Activated T-cell treated with anti-CD3 and anti-CD28 coated beads, Interleukin-2, amount 50 U/mL, for 24 hours (primary cell): ENCODE measurements around the gene L3MBTL2.

Source experiments
- DNase-seq: peaks from one replicate; pipeline ENCODE4 v3.0.0-alpha.2; 2020
- H3K27ac Mint-ChIP-seq: 2 replicates; pipeline ENCODE4 v1.8.0; 2020; ENCODE audit warnings: mild to moderate bottlenecking, mixed read lengths
- H3K27me3 Mint-ChIP-seq: 2 replicates; pipeline ENCODE4 v1.8.0; 2020; ENCODE audit warnings: mixed read lengths
- H3K36me3 Mint-ChIP-seq: 2 replicates; pipeline ENCODE4 v1.8.0; 2020; ENCODE audit warnings: low read depth, mixed read lengths
- H3K4me1 Mint-ChIP-seq: 2 replicates; pipeline ENCODE4 v1.8.0; 2020; ENCODE audit warnings: low read depth, mixed read lengths
- H3K4me3 Mint-ChIP-seq: 2 replicates; pipeline ENCODE4 v1.8.0; 2020; ENCODE audit warnings: mild to moderate bottlenecking, moderate library complexity, mixed read lengths
- H3K9me3 Mint-ChIP-seq: 2 replicates; pipeline ENCODE4 v1.8.0; 2020; ENCODE audit warnings: mixed read lengths

L3MBTL2 gene

GRCh38 chr22:41193829-41194228 is 11.3 kb upstream of the L3MBTL2 start:
- Mint-ChIP-seq H3K9me3 (no peaks in the 10 kb centered on the region), H3K4me3 (no peak overlapping the region), H3K27me3 (no peaks in the 10 kb centered on the region), H3K36me3 (no peaks in the 10 kb centered on the region), H3K27ac (no peak overlapping the region), H3K4me1 (peaks cover 17% of the 10 kb centered on the region)
- no peak for DNase-seq

GRCh38 chr22:41197038-41197972 is 7.8 kb upstream of the L3MBTL2 start:
- DNase-seq, result peak; percentile 91
- Mint-ChIP-seq H3K4me1 (peaks cover 17% of the 10 kb centered on the region), H3K36me3 (no peaks in the 10 kb centered on the region), H3K9me3 (no peaks in the 10 kb centered on the region), H3K4me3 (peak overlapping the region; percentile 86), H3K27me3 (no peaks in the 10 kb centered on the region), H3K27ac (peak overlapping the region; percentile 63)

GRCh38 chr22:41198027-41198580 is 7.0 kb upstream of the L3MBTL2 start:
- H3K4me1 Mint-ChIP-seq, result peaks cover 17% of the 10 kb centered on the region
- peak overlapping the region; percentile 63 for H3K27ac Mint-ChIP-seq
- H3K36me3 Mint-ChIP-seq, result no peaks in the 10 kb centered on the region
- peak overlapping the region; percentile 86 for H3K4me3 Mint-ChIP-seq
- no peaks in the 10 kb centered on the region for H3K9me3 Mint-ChIP-seq
- peak; percentile 67 for DNase-seq
- peaks cover under 1% of the 10 kb centered on the region for H3K27me3 Mint-ChIP-seq

GRCh38 chr22:41201141-41201540 is 4.0 kb upstream of the L3MBTL2 start:
- no peak overlapping the region for H3K27ac Mint-ChIP-seq
- H3K9me3 Mint-ChIP-seq, result no peaks in the 10 kb centered on the region
- H3K36me3 Mint-ChIP-seq, result peaks cover 8% of the 10 kb centered on the region
- DNase-seq, result no peak
- H3K4me1 Mint-ChIP-seq, result peaks cover 31% of the 10 kb centered on the region
- H3K4me3 Mint-ChIP-seq, result no peak overlapping the region
- H3K27me3 Mint-ChIP-seq, result peaks cover 4% of the 10 kb centered on the region

- Mint-ChIP-seq H3K4me3 (no peak overlapping the region), H3K4me1 (peaks cover 31% of the 10 kb centered on the region), H3K9me3 (no peaks in the 10 kb centered on the region), H3K27ac (no peak overlapping the region), H3K27me3 (peaks cover 4% of the 10 kb centered on the region), H3K36me3 (peaks cover 23% of the 10 kb centered on the region)
- DNase-seq, result no peak
Measured at GRCh38 chr22:41203118-41203517, 2.0 kb upstream of the L3MBTL2 start.

GRCh38 chr22:41204066-41204465 is 1.0 kb upstream of the L3MBTL2 start:
- Mint-ChIP-seq H3K27ac (no peak overlapping the region), H3K4me3 (no peak overlapping the region), H3K9me3 (no peaks in the 10 kb centered on the region), H3K4me1 (peaks cover 30% of the 10 kb centered on the region), H3K27me3 (peaks cover 4% of the 10 kb centered on the region), H3K36me3 (peaks cover 32% of the 10 kb centered on the region)
- DNase-seq, result no peak

GRCh38 chr22:41206719-41207118 is 1.6 kb downstream of the L3MBTL2 start:
- Mint-ChIP-seq H3K27me3 (peaks cover 4% of the 10 kb centered on the region), H3K36me3 (peaks cover 55% of the 10 kb centered on the region), H3K9me3 (no peaks in the 10 kb centered on the region), H3K4me3 (peak overlapping the region; percentile 67), H3K4me1 (peaks cover 30% of the 10 kb centered on the region), H3K27ac (peak overlapping the region; percentile 78)
- no peak for DNase-seq

GRCh38 chr22:41215409-41215808 is 10.3 kb downstream of the L3MBTL2 start:
- H3K27me3 Mint-ChIP-seq, result no peaks in the 10 kb centered on the region
- H3K27ac Mint-ChIP-seq, result no peak overlapping the region
- no peak overlapping the region for H3K4me3 Mint-ChIP-seq
- H3K36me3 Mint-ChIP-seq, result peaks cover 92% of the 10 kb centered on the region
- no peak for DNase-seq
- peaks cover 27% of the 10 kb centered on the region for H3K4me1 Mint-ChIP-seq
- H3K9me3 Mint-ChIP-seq, result no peaks in the 10 kb centered on the region

- H3K27me3 Mint-ChIP-seq, result no peaks in the 10 kb centered on the region
- H3K4me3 Mint-ChIP-seq, result no peak overlapping the region
- H3K27ac Mint-ChIP-seq, result peak overlapping the region; percentile 44
- H3K4me1 Mint-ChIP-seq, result peaks cover 27% of the 10 kb centered on the region
- no peaks in the 10 kb centered on the region for H3K9me3 Mint-ChIP-seq
- DNase-seq, result no peak
- peaks cover 92% of the 10 kb centered on the region for H3K36me3 Mint-ChIP-seq
Measured at GRCh38 chr22:41215926-41216325, 10.8 kb downstream of the L3MBTL2 start.

- Mint-ChIP-seq H3K36me3 (peaks cover 97% of the 10 kb centered on the region), H3K27me3 (no peaks in the 10 kb centered on the region), H3K4me1 (peaks cover 27% of the 10 kb centered on the region), H3K9me3 (no peaks in the 10 kb centered on the region), H3K27ac (peak overlapping the region; percentile 74), H3K4me3 (no peak overlapping the region)
- DNase-seq, result no peak
Measured at GRCh38 chr22:41216984-41217383, 11.9 kb downstream of the L3MBTL2 start.

- H3K27ac Mint-ChIP-seq, result peak overlapping the region; percentile 74
- H3K4me1 Mint-ChIP-seq, result peaks cover 27% of the 10 kb centered on the region
- no peaks in the 10 kb centered on the region for H3K9me3 Mint-ChIP-seq
- peaks cover 97% of the 10 kb centered on the region for H3K36me3 Mint-ChIP-seq
- no peak overlapping the region for H3K4me3 Mint-ChIP-seq
- peak; percentile 55 for DNase-seq
- H3K27me3 Mint-ChIP-seq, result no peaks in the 10 kb centered on the region
Measured at GRCh38 chr22:41217553-41218157, 12.5 kb downstream of the L3MBTL2 start.

- Mint-ChIP-seq H3K4me1 (peaks cover 2% of the 10 kb centered on the region), H3K27me3 (no peaks in the 10 kb centered on the region), H3K36me3 (peaks cover 98% of the 10 kb centered on the region), H3K4me3 (no peak overlapping the region), H3K27ac (peak overlapping the region; percentile 24), H3K9me3 (no peaks in the 10 kb centered on the region)
- DNase-seq, result no peak
Measured at GRCh38 chr22:41222846-41223507, 17.9 kb downstream of the L3MBTL2 start.

GRCh38 chr22:41223535-41223934 is 18.4 kb downstream of the L3MBTL2 start:
- Mint-ChIP-seq H3K4me3 (no peak overlapping the region), H3K4me1 (peaks cover 2% of the 10 kb centered on the region), H3K27me3 (no peaks in the 10 kb centered on the region), H3K9me3 (no peaks in the 10 kb centered on the region), H3K27ac (no peak overlapping the region), H3K36me3 (peaks cover 99% of the 10 kb centered on the region)
- DNase-seq, result no peak
